HUES6 (cell line): ENCODE measurements around the gene ITPKC.
A peak's percentile ranks its signal among the peaks of the same experiment; 100 is the strongest.

ENCODE experiments used
- H3K27ac ChIP-seq: 2 replicates; pipeline ENCODE4 v1.7.0; 2013; ENCODE audit warnings: low read depth, mild to moderate bottlenecking, low read length, inconsistent platforms
- H3K27me3 ChIP-seq: 2 replicates; pipeline ENCODE4 v1.6.1; 2013; ENCODE audit warnings: low read length; ENCODE audit not compliant: control insufficient read depth, insufficient read depth
- H3K36me3 ChIP-seq: 2 replicates; pipeline ENCODE4 v1.6.1; 2013; ENCODE audit warnings: low read length; ENCODE audit not compliant: control insufficient read depth, insufficient read depth
- H3K4me1 ChIP-seq: 2 replicates; pipeline ENCODE4 v1.6.1; 2013; ENCODE audit warnings: low read length; ENCODE audit not compliant: control insufficient read depth, insufficient read depth
- H3K4me3 ChIP-seq: 2 replicates; pipeline ENCODE4 v1.5.1; 2013; ENCODE audit warnings: low read depth, low read length
- H3K9ac ChIP-seq: one replicate; pipeline ENCODE4 v1.6.1; 2013; ENCODE audit warnings: mild to moderate bottlenecking, low read length
- H3K9me3 ChIP-seq: 2 replicates; pipeline ENCODE4 v1.6.1; 2013; ENCODE audit warnings: low read depth, low read length; ENCODE audit not compliant: control insufficient read depth, insufficient read depth

Gene ITPKC

GRCh38 chr19:40742886-40743285, 26.0 kb downstream of the ITPKC start:
- Histone ChIP-seq H3K9ac (no peak overlapping the region), H3K9me3 (no peaks in the 10 kb centered on the region), H3K27ac (no peak overlapping the region), H3K4me1 (peaks cover 13% of the 10 kb centered on the region), H3K36me3 (peaks cover 44% of the 10 kb centered on the region), H3K27me3 (no peaks in the 10 kb centered on the region), H3K4me3 (no peak overlapping the region)

- Histone ChIP-seq H3K4me3 (no peak overlapping the region), H3K36me3 (peaks cover 41% of the 10 kb centered on the region), H3K9me3 (no peaks in the 10 kb centered on the region), H3K27ac (no peak overlapping the region), H3K4me1 (peaks cover 13% of the 10 kb centered on the region), H3K27me3 (no peaks in the 10 kb centered on the region), H3K9ac (no peak overlapping the region)
Measured at GRCh38 chr19:40743926-40744325, 27.0 kb downstream of the ITPKC start.

GRCh38 chr19:40744554-40745401, 27.9 kb downstream of the ITPKC start:
- Histone ChIP-seq H3K27me3 (no peaks in the 10 kb centered on the region), H3K9ac (peak overlapping the region; percentile 39), H3K4me1 (peaks cover 20% of the 10 kb centered on the region), H3K9me3 (no peaks in the 10 kb centered on the region), H3K27ac (no peak overlapping the region; the same call in 1 of the 2 replicates), H3K36me3 (peaks cover 33% of the 10 kb centered on the region), H3K4me3 (peak overlapping the region; percentile 3; the same call in 1 of the 2 replicates)

GRCh38 chr19:40745402-40745780, 28.5 kb downstream of the ITPKC start:
- H3K36me3 ChIP-seq: peaks cover 29% of the 10 kb centered on the region
- H3K27ac ChIP-seq: no peak overlapping the region; the same call in 1 of the 2 replicates
- peak overlapping the region; percentile 39 for H3K9ac ChIP-seq
- no peaks in the 10 kb centered on the region for H3K27me3 ChIP-seq
- peaks cover 22% of the 10 kb centered on the region for H3K4me1 ChIP-seq
- H3K9me3 ChIP-seq: no peaks in the 10 kb centered on the region
- peak overlapping the region; percentile 3; the same call in 1 of the 2 replicates for H3K4me3 ChIP-seq

- Histone ChIP-seq H3K9ac (no peak overlapping the region), H3K9me3 (no peaks in the 10 kb centered on the region), H3K36me3 (peaks cover 20% of the 10 kb centered on the region), H3K4me3 (no peak overlapping the region), H3K4me1 (peaks cover 22% of the 10 kb centered on the region), H3K27me3 (no peaks in the 10 kb centered on the region), H3K27ac (no peak overlapping the region)
Measured at GRCh38 chr19:40747536-40747935, 30.6 kb downstream of the ITPKC start.

- Histone ChIP-seq H3K9ac (peak within 1 kb of the TSS; percentile 98), H3K4me3 (peak within 1 kb of the TSS; percentile 93), H3K36me3 (peaks cover 25% of the 10 kb centered on the region), H3K4me1 (peaks cover 24% of the 10 kb centered on the region), H3K27ac (peak within 1 kb of the TSS; percentile 97), H3K9me3 (no peaks in the 10 kb centered on the region), H3K27me3 (no peaks in the 10 kb centered on the region)
Measured at GRCh38 chr19:40750058-40750873, 33.4 kb downstream of the ITPKC start, which contains the start of gene ACTMAP. TSS of gene ACTMAP (minus strand) at chr19:40750477. CDS start at chr19:40749803, 674 bp downstream.

GRCh38 chr19:40750874-40751537, 34.1 kb downstream of the ITPKC start, which contains the start of gene SNRPA:
TSS of gene SNRPA (plus strand) at chr19:40751203. CDS start at chr19:40751409, 206 bp downstream.
- Histone ChIP-seq H3K9me3 (no peaks in the 10 kb centered on the region), H3K4me3 (peak within 1 kb of the TSS; percentile 93), H3K27ac (peak within 1 kb of the TSS; percentile 97), H3K36me3 (peaks cover 32% of the 10 kb centered on the region), H3K4me1 (peaks cover 22% of the 10 kb centered on the region), H3K27me3 (no peaks in the 10 kb centered on the region), H3K9ac (peak within 1 kb of the TSS; percentile 98)

GRCh38 chr19:40752257-40752781, 35.4 kb downstream of the ITPKC start:
- H3K27me3 ChIP-seq: no peaks in the 10 kb centered on the region
- H3K9me3 ChIP-seq: no peaks in the 10 kb centered on the region
- peak overlapping the region; percentile 93 for H3K4me3 ChIP-seq
- peak overlapping the region; percentile 97; the same call in 1 of the 2 replicates for H3K27ac ChIP-seq
- H3K9ac ChIP-seq: peak overlapping the region; percentile 98
- peaks cover 46% of the 10 kb centered on the region for H3K36me3 ChIP-seq
- H3K4me1 ChIP-seq: peaks cover 22% of the 10 kb centered on the region

- H3K4me1 ChIP-seq: peaks cover 15% of the 10 kb centered on the region
- H3K9me3 ChIP-seq: no peaks in the 10 kb centered on the region
- peak overlapping the region; percentile 23 for H3K9ac ChIP-seq
- 0 out of 2 replicates have a peak overlapping the region, but pooled peaks have one; percentile 22 for H3K4me3 ChIP-seq
- H3K27me3 ChIP-seq: no peaks in the 10 kb centered on the region
- peaks cover 67% of the 10 kb centered on the region for H3K36me3 ChIP-seq
- no peak overlapping the region for H3K27ac ChIP-seq
Measured at GRCh38 chr19:40754611-40755247, 37.8 kb downstream of the ITPKC start.

- peaks cover 72% of the 10 kb centered on the region for H3K36me3 ChIP-seq
- no peaks in the 10 kb centered on the region for H3K27me3 ChIP-seq
- no peak overlapping the region for H3K27ac ChIP-seq
- no peak overlapping the region for H3K9ac ChIP-seq
- H3K9me3 ChIP-seq: no peaks in the 10 kb centered on the region
- peaks cover 12% of the 10 kb centered on the region; the same call in 1 of the 2 replicates for H3K4me1 ChIP-seq
- no peak overlapping the region for H3K4me3 ChIP-seq
Measured at GRCh38 chr19:40755248-40755624, 38.3 kb downstream of the ITPKC start.
